NCI-H2107 treated with DMSO at 0.1 percent for 48 hours (cell line): ENCODE results near the gene SYCE1L.
"Not testable (repeated sequence)": the region's sequence is repeated elsewhere in the genome, so short reads cannot be mapped to it uniquely, and the experiment has no call there.

ENCODE experiments used
- DNase-seq: peaks from one replicate; lab custom pipeline; 2025; ENCODE audit not compliant: unreplicated experiment; lab: John Stamatoyannopoulos, UW

Gene SYCE1L

GRCh38 chr16:77199211-77199610 is at the start of gene SYCE1L:
Gene SYCE1L, plus strand, starts transcription at chr16:77199408. Its CDS starts 44 bp downstream, at chr16:77199452.
- no peak for DNase-seq

DNA sequence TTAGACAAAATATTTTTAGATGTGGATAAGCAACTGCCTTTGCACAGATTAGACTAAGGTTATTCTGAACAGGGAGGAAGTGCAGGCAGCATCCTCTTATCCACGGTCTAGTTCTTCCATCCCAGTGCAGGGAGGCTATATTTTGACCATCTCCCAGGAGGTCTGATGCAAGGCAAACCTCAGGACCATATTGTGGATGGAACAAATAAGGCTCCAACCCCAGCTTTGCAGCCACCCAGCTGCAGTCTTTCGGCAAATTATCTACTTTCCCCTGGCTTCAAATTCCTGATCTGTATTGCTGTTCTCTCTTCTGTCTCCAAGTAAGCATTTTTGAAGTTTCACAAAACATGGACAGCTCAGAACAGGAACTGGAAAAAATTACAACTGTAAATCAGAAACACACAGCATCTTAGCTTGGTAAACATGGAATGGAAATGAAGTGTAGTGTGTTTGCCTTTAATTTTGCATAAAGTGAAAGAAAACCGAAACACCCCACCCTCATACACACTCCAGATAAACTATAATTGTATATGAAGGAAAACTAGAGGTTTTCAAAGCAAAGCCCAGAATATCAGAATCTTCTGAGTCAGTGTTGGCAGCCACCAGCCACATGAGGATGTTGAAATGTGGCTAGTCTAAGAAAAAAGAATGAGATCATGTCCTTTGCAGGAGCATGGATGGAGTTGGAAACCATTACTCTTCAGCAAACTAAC is 41.7 kb upstream of the SYCE1L start:
- DNase-seq: no peak

- no peak for DNase-seq
Measured at GRCh38 chr16:77158293-77158692, 40.9 kb upstream of the SYCE1L start.

GRCh38 chr16:77165006-77165405 is 34.2 kb upstream of the SYCE1L start:
- DNase-seq: no peak

- not testable (repeated sequence) for DNase-seq
Measured at GRCh38 chr16:77165536-77166236, 33.5 kb upstream of the SYCE1L start.

DNA sequence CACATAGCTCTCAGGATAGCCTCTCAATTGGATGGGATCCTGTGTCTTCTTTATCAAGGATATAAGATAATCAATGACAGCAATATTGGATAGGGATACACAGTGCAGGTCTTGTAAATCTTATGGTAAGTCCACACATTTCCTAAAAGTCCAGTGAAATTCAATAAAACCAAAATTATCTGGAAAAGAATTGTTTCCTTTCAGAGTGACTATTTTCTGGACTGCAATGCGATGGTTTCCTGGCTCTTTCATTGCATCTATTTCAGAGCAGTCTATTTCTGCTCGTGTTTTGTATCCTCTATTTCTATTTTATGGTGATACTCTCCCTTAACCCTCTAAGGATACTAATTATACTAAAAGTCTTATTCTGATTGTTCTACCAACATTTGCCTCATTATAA is 32.5 kb upstream of the SYCE1L start:
- no peak for DNase-seq

DNA sequence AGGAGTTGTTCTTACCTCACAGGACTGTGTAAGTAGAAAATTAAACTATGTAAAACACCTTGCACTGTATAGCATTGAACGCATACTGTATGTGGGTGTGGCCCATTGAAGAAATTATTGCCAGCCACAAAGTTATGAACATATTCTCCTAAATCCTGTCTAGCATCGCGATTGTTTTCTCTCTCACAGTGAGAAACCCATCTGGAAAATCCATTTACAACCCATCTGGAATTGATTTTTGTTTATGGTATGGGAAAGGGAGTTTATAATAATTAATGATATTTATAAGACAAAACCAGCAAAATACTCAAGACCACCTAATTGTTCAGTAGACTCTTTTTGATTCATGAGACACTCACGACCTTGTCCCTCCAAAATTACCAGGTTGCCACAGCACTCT is 30.3 kb upstream of the SYCE1L start:
- no peak for DNase-seq

GRCh38 chr16:77169650-77170236 is 29.5 kb upstream of the SYCE1L start:
- DNase-seq: peak; percentile 22

- no peak for DNase-seq
Measured at GRCh38 chr16:77170805-77171204, 28.4 kb upstream of the SYCE1L start.

GRCh38 chr16:77171745-77172635 is 27.2 kb upstream of the SYCE1L start:
- peak; percentile 68 for DNase-seq

DNA sequence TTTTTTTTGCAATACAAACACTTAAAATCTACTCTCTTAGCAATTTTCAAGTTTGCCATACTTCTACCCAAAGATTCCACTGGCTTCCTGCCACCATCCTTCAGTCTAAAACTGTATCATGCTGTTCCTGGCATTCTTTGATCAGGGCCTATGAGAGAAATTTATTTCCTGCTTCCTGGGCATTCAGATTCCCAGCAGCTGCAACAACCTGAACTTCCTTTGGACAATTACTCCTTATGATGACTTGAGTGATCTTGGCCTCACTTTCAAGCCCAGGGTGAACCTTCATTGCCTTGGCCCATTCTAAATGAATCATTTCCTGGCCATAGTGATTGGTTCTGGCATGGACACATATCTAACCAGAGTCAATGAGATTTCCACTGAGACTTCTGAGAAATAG is 26.3 kb upstream of the SYCE1L start:
- no peak for DNase-seq

- DNase-seq: no peak
Measured at GRCh38 chr16:77183137-77183536, 16.1 kb upstream of the SYCE1L start.

DNA sequence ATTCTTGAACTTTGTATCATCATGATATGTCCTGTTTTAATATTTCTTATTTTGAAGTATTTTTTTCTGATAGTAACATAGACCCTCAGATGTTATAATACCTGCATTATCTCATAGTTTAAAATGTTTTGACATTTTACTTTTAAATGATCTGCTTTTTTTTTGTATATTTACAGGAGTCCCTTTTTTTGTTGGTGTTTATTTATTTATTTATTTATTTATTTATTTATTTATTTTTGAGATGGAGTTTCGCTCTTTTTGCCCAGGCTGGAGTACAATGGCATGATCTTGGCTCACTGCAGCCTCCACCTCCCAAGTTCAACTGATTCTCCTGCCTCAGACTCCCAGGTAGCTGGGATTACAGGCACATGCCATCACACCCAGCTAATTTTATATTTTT is 12.9 kb upstream of the SYCE1L start:
- not testable (repeated sequence) for DNase-seq

- no peak for DNase-seq
Measured at GRCh38 chr16:77190190-77190477, 9.1 kb upstream of the SYCE1L start.

DNA sequence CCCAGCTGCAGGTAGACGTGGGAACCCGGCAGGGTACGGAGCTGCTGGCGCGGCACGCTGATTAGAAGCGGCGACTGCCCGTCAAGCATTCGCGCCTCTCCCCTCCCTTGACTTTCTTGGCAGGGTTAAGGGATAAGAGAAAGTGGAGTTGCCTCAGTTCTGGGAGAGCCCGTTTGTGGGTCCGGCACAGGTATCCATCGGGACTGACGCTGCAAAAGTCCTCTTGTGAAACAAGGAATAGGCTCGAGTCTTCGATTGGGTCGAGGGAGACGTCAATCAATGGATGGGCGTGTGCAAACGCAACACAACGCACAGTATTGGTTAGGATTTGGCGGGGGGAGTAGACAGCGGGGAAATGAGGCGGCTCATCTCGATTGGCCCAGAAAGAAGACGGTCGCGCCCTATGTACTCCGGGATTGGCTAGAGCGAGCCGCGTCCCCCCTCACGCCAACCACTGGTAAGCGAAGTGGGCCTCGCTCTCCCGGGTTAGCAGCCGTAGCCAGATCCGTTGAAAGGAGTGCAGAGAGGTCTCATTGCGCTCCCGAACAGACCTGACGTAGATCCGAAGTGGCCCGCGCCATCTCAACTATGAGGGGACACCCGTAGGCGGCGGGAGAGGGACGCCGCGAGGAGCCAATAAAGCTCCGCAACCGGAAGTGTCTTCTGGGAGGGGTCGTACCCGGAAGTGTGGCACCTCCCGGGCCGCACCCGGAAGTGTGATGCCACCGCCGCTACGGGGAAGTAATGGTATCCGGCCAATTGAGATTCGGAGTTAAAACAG is 8.5 kb upstream of the SYCE1L start, which contains the start of gene MON1B:
Gene MON1B (plus strand): TSS at position 713 of the 781 bp plus-strand sequence. CDS start 296 bp downstream, outside the sequence.
- DNase-seq: peak; percentile 99

DNA sequence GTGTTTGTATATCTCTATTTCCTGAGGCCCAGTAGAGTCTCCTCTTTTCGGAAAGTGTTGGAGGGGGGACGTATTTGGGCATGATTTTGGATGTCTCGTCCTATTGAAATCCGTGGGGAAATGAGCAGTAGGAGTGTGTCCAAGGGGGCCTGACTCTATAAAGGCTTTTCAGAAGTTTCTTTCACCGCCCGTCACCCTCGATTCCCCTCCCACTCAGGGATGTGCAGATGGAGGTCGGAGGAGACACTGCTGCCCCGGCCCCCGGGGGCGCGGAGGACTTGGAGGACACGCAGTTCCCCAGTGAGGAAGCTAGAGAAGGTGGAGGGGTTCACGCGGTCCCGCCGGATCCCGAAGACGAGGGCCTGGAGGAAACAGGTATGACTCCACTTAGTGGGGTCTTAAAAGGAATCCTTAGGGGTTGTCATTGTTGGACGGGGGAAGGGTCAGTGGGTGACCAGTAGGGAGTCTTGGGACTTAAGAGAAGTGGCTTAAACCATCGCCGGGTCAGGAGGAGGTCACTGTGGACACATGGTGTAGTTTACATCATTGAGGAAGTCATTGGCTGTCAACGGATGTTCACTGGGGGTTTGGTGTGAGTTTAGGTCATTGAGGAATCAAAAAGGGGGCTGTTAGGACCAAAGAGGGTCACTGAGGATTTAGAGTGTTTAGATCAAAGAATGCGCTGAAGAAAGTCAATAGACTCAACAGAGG is 7.8 kb upstream of the SYCE1L start:
- no peak for DNase-seq

- no peak for DNase-seq
Measured at GRCh38 chr16:77193377-77193776, 5.8 kb upstream of the SYCE1L start.

DNA sequence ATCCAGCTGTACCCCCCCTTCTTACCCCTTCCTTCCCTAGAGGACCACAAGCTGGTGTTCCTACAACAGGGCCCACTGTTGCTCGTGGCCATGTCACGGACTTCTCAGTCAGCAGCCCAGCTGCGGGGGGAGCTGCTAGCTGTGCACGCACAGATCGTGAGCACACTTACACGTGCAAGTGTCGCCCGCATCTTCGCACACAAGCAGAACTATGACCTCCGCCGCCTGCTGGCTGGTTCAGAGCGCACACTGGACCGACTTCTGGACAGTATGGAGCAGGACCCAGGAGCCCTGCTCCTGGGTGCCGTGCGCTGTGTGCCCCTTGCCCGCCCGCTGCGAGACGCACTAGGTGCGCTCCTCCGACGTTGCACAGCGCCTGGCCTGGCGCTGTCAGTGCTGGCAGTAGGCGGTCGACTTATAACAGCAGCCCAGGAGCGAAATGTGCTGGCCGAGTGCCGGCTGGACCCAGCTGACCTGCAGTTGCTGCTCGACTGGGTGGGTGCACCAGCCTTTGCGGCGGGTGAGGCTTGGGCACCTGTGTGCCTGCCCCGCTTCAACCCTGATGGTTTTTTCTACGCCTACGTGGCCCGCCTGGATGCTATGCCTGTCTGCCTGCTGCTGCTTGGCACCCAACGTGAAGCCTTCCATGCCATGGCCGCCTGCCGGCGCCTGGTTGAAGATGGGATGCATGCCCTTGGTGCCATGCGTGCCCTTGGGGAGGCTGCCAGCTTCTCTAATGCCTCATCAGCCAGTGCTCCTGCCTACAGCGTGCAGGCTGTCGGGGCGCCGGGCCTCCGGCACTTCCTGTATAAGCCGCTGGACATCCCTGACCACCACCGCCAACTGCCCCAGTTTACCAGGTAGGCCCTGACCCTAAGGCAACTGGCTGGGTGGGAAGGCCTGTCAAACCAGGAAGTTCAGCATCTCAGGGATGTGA is 4.6 kb upstream of the SYCE1L start:
- no peak for DNase-seq

DNA sequence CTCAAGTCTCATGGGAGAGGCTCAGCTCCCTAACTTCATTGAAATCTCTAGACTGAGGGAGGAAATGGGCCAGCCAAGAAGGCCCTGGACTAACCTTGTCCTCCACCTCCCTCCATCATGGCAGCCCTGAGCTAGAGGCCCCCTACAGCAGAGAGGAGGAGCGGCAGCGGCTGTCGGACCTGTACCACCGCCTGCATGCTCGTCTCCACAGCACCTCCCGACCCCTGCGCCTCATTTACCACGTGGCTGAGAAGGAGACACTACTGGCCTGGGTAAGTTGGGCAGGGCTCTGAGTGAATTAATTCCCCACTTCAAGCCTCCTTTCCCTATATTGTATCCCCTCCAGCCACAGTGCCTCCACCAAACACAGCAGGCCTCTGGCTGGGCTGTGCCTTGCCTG is 3.8 kb upstream of the SYCE1L start:
- no peak for DNase-seq
